ENCODE measurements around the gene PNPLA6. TPM values are rescaled to one million over a fixed set of nuclear protein-coding genes. Genes with fewer than 3 reads are reported as not detected.

PNPLA6 gene
- total and polyA plus RNA-seq, 2 of the 13 experiments (the other 11 are each of a cell fraction or from before 2014, with no cell fraction given): 24.9 to 28.2 TPM

- TF ChIP-seq ZNF800 (CRISPR knock-in tag; IDR thresholded peaks at IDR 0.05): no peak
- no peak for TF ChIP-seq ZNF180 (CRISPR knock-in tag; IDR thresholded peaks at IDR 0.05; ENCODE audit: borderline replicate concordance, low read depth)
- TF ChIP-seq ZNF564 (CRISPR knock-in tag; IDR thresholded peaks at IDR 0.05): no peak
- no peak for TF ChIP-seq ISX (CRISPR knock-in tag; conservative IDR thresholded peaks at IDR 0.05)
- no peak for TF ChIP-seq SOX13 (IDR thresholded peaks at IDR 0.05)
- no peak for TF ChIP-seq SOX13 (CRISPR knock-in tag; conservative IDR thresholded peaks at IDR 0.05 in 1 of 2, IDR thresholded peaks at IDR 0.05 in 1 of 2)
- TF ChIP-seq ZEB1 (IDR thresholded peaks at IDR 0.05; ENCODE audit: insufficient replicate concordance, low read depth): no peak
- no peak for TF ChIP-seq DBP (CRISPR knock-in tag; IDR thresholded peaks at IDR 0.05; ENCODE audit: not compliant biosample characterization)
- no peak for TF ChIP-seq IKZF1 (IDR thresholded peaks at IDR 0.05)
- TF ChIP-seq MAF1 (CRISPR knock-in tag; IDR thresholded peaks at IDR 0.05; ENCODE audit: borderline replicate concordance): no peak
- peak; percentile 21 for TF ChIP-seq ZNF687 (CRISPR knock-in tag; IDR thresholded peaks at IDR 0.05)
- no peak for TF ChIP-seq MLX (CRISPR knock-in tag; IDR thresholded peaks at IDR 0.05)
- TF ChIP-seq ZC3H13 (CRISPR knock-in tag; IDR thresholded peaks at IDR 0.05): 0 out of 2 replicates have a peak, but pooled peaks have one; percentile 22
- TF ChIP-seq ZNF138 (CRISPR knock-in tag; IDR thresholded peaks at IDR 0.05; ENCODE audit: low read depth): no peak
- peak; percentile 54 for TF ChIP-seq U2AF1 (optimal IDR thresholded peaks at IDR 0.05; ENCODE audit: low read depth, low read length)
- 0 out of 4 replicates have a peak, but pooled peaks of 1 of the 2 experiments have one; percentile 32 for TF ChIP-seq ATF4 (CRISPR knock-in tag; IDR thresholded peaks at IDR 0.05)
- no peak for TF ChIP-seq SUZ12 (IDR thresholded peaks at IDR 0.05; ENCODE audit: low read depth, low read length)
- TF ChIP-seq CAMTA2 (CRISPR knock-in tag; IDR thresholded peaks at IDR 0.05; ENCODE audit: borderline replicate concordance): no peak
- TF ChIP-seq SIX4 (CRISPR knock-in tag; IDR thresholded peaks at IDR 0.05): no peak
- no peak for TF ChIP-seq THAP8 (CRISPR knock-in tag; IDR thresholded peaks at IDR 0.05; ENCODE audit: borderline replicate concordance)
- peak; percentile 4 for TF ChIP-seq HNRNPLL (IDR thresholded peaks at IDR 0.05; ENCODE audit: low read depth, low read length, poor library complexity, severe bottlenecking)
These were observed 2.1 kb upstream of the PNPLA6 start (continued) for GRCh38 chr19:7533281-7533885.

All from HepG2 (cell line).